A549 (cell line): ENCODE measurements around the gene NR3C1.

ENCODE experiments used
- CHD2 ChIP-seq: fragments of 150-350 bp; IDR thresholded peaks from 2 replicates; pipeline ENCODE4 v1.6.1; 2014; ENCODE audit warnings: low read length; ENCODE audit not compliant: partially characterized antibody
- JUN ChIP-seq, 2 experiments: fragments of >200 bp; sonication (Bioruptor Twin); formaldehyde crosslinking; IDR thresholded peaks; 2 replicates in 1 of 2; 3 replicates in 1 of 2; pipeline ENCODE4 v1.6.1; 2016 to 2017
- POLR2A ChIP-seq: IDR thresholded peaks from 2 replicates; pipeline ENCODE4 v1.6.1; 2012; ENCODE audit warnings: mild to moderate bottlenecking, low read length
- ZC3H11A ChIP-seq: fragments of 450-650 bp; IDR thresholded peaks from 2 replicates; pipeline ENCODE4 v1.6.1; 2014; ENCODE audit warnings: antibody characterized with exemption, mild to moderate bottlenecking
- TF ChIP-seq, protein P1 (sequence below): IDR thresholded peaks from 2 replicates; pipeline ENCODE4 v1.6.1; 2012

DNA sequence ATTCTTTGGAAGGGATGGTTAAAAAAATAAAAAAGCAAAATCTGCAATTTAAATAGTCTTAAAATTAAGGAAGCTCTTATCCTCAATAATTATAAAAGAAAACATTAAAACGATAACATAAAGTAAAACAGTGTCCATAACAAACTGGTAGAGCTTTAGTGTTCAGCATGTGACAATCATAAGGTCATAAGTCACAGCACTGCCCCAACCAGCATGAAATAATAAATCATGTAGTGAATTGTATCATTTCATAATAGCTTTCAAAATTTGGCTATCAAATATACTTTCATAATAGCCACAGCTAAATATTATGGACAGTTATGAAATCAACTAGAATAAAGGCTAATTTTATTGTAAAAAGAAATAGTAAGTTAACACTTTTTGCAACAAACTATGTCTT lies 10.0 kb downstream of the NR3C1 start:
- no peak for TF ChIP-seq ZC3H11A
- TF ChIP-seq, protein P1, sequence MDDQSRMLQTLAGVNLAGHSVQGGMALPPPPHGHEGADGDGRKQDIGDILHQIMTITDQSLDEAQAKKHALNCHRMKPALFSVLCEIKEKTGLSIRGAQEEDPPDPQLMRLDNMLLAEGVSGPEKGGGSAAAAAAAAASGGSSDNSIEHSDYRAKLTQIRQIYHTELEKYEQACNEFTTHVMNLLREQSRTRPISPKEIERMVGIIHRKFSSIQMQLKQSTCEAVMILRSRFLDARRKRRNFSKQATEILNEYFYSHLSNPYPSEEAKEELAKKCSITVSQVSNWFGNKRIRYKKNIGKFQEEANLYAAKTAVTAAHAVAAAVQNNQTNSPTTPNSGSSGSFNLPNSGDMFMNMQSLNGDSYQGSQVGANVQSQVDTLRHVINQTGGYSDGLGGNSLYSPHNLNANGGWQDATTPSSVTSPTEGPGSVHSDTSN, result no peak
- no peak for TF ChIP-seq JUN (IDR thresholded peaks at IDR 0.05)
- TF ChIP-seq POLR2A, result no peak
- TF ChIP-seq CHD2, result no peak
